AG04450 (cell line): ENCODE results near the gene GSTA2. TPM values are rescaled to one million over a fixed set of nuclear protein-coding genes. Genes with fewer than 3 reads are reported as not detected.

Source experiments
- CTCF ChIA-PET: fragments of 300-600, 350-600 bp; formaldehyde crosslinking; extraction: SDS; loops from one replicate; lab custom pipeline; 2022; ENCODE audit warnings: antibody characterized with exemption, inconsistent platforms; lab: Charles Lee
- POLR2A ChIA-PET: fragments of 350-600 bp; formaldehyde crosslinking; extraction: SDS; loops from one replicate; lab custom pipeline; 2021; ENCODE audit warnings: antibody characterized with exemption, inconsistent platforms; lab: Yijun Ruan, JAX
- DNase-seq: peaks from one replicate; pipeline ENCODE4 v3.0.0-alpha.2; 2011; ENCODE audit warnings: low read depth, low spot score
- H3K27ac ChIP-seq: one replicate; pipeline ENCODE4 v1.5.1; 2012; ENCODE audit warnings: low read depth, low read length, control low read depth
- H3K27me3 ChIP-seq: one replicate; pipeline ENCODE4 v1.6.0; 2012; ENCODE audit warnings: low read length; ENCODE audit not compliant: control insufficient read depth, insufficient read depth
- H3K4me3 ChIP-seq: 2 replicates; pipeline ENCODE4 v1.5.1; 2011; ENCODE audit warnings: mild to moderate bottlenecking, low read depth, low read length, control low read depth
- H3K9me3 ChIP-seq: 2 replicates; pipeline ENCODE4 v1.5.1; 2012; ENCODE audit warnings: low read length; ENCODE audit not compliant: control insufficient read depth, insufficient read depth
- CTCF ChIP-seq: IDR thresholded peaks from 2 replicates; pipeline ENCODE4 v1.5.1; 2011; ENCODE audit warnings: low read depth, low read length, control low read depth, inconsistent platforms
- polyA plus RNA-seq: library from polyadenylated mRNA; depleted of rRNA; stranded (reverse); fragments of >200 nt; gene quantifications from 2 replicates; pipeline ENCODE4 v1.2.3, GENCODE V29; 2011

Gene GSTA2
- polyA plus RNA-seq, 1 experiment: not detected

DNA sequence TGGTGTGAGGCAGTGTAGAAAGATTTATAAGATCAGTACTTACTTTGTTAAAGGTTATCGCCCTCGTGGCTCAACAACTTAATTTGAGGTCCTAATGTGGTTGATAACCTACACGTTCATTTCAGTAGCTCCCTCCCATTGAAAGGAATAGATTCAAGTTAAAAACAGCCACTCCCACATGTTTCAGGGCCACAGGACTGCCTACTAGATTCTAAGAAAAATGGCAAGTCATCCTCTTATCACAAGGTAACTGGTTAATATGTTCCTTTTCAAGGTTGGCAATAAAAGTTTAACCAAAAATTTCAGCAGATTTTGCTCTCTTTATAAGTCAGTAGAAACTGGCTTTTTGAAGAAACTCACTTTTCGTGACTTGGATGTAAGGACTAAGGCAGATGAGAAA lies 17.1 kb downstream of the GSTA2 start:
- Histone ChIP-seq H3K9me3 (no peaks in the 10 kb centered on the region), H3K27me3 (no peaks in the 10 kb centered on the region), H3K4me3 (no peak overlapping the region), H3K27ac (no peak overlapping the region)
- DNase-seq: no peak
- ChIA-PET CTCF (no interaction called here), POLR2A (no interaction called here)
- no peak for TF ChIP-seq CTCF

- ChIA-PET CTCF (no interaction called here), POLR2A (no interaction called here)
- 0 out of 2 replicates have a peak, but pooled peaks cover under 1% of the 10 kb centered on the region for H3K9me3 ChIP-seq
- H3K27ac ChIP-seq: no peak overlapping the region
- no peak overlapping the region for H3K4me3 ChIP-seq
- H3K27me3 ChIP-seq: no peaks in the 10 kb centered on the region
- DNase-seq: no peak
- no peak for TF ChIP-seq CTCF
Measured at GRCh38 chr6:52745764-52746201, 17.5 kb downstream of the GSTA2 start.

- Histone ChIP-seq H3K4me3 (no peak overlapping the region), H3K27ac (no peak overlapping the region), H3K27me3 (peaks cover 2% of the 10 kb centered on the region), H3K9me3 (0 out of 2 replicates have a peak, but pooled peaks cover 6% of the 10 kb centered on the region)
- no peak for TF ChIP-seq CTCF
- ChIA-PET CTCF (no interaction called here), POLR2A (no interaction called here)
- DNase-seq: no peak
Measured at GRCh38 chr6:52741872-52742271, 21.4 kb downstream of the GSTA2 start.

- no peak overlapping the region for H3K4me3 ChIP-seq
- TF ChIP-seq CTCF: no peak
- CTCF ChIA-PET: interaction anchor here (1.0 kb wide), 1 partner anchor 15 kb away, joined by 3 read pairs; no protein-coding TSS in a partner anchor
- no peak overlapping the region for H3K27ac ChIP-seq
- 0 out of 2 replicates have a peak, but pooled peaks cover 6% of the 10 kb centered on the region for H3K9me3 ChIP-seq
- DNase-seq: no peak
- peaks cover 2% of the 10 kb centered on the region for H3K27me3 ChIP-seq
- POLR2A ChIA-PET: no interaction called here
Measured at GRCh38 chr6:52739627-52740026, 23.6 kb downstream of the GSTA2 start.

- no peak for DNase-seq
- Histone ChIP-seq H3K27me3 (peaks cover 2% of the 10 kb centered on the region), H3K9me3 (0 out of 2 replicates have a peak, but pooled peaks cover 6% of the 10 kb centered on the region), H3K27ac (no peak overlapping the region), H3K4me3 (no peak overlapping the region)
- CTCF ChIA-PET: interaction anchor here (1.0 kb wide), 1 partner anchor 15 kb away, joined by 3 read pairs; no protein-coding TSS in a partner anchor
- POLR2A ChIA-PET: no interaction called here
- TF ChIP-seq CTCF: no peak
Measured at GRCh38 chr6:52739134-52739533, 24.1 kb downstream of the GSTA2 start.
